ENCODE measurements around the gene PCNX4. TPM values are rescaled to one million over a fixed set of nuclear protein-coding genes. Genes with fewer than 3 reads are reported as not detected.
A peak's percentile ranks its signal among the peaks of the same experiment; 100 is the strongest.

PCNX4 gene
- total RNA-seq, 2 experiments from 2014 or later, result 24.9 to 27.5 TPM

DNA sequence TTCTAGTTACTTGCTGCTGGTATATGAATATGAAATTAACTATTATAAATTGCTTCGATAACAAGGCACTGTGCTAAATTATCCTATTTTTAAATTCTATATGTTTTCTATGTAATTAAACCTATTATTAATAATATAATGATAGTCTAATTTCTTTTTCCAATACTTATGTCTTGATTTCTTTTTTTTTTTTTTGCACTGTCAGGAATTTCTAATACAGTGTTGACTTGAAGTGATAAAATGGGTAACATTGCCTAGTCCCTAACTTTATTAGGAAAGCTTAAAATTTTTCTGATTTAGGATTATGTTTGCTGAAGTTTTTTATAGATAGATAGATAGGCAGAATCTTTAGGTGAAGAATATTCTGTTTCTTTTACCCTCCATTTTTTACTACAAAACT, 87.1 kb downstream of the PCNX4 start:
- DNase-seq, result no peak
- Mint-ChIP-seq H3K27ac (no peak overlapping the region), H3K27me3 (ENCODE audit: low read depth) (peaks cover 6% of the 10 kb centered on the region), H3K36me3 (ENCODE audit: low read depth) (no peaks in the 10 kb centered on the region), H3K4me3 (no peak overlapping the region), H3K9me3 (peaks cover 3% of the 10 kb centered on the region), H3K4me1 (ENCODE audit: low read depth) (peaks cover 12% of the 10 kb centered on the region)
- intact Hi-C loops (cut with micrococcal nuclease), result no loop called here
- CTCF ChIA-PET, result no interaction called here

DNA sequence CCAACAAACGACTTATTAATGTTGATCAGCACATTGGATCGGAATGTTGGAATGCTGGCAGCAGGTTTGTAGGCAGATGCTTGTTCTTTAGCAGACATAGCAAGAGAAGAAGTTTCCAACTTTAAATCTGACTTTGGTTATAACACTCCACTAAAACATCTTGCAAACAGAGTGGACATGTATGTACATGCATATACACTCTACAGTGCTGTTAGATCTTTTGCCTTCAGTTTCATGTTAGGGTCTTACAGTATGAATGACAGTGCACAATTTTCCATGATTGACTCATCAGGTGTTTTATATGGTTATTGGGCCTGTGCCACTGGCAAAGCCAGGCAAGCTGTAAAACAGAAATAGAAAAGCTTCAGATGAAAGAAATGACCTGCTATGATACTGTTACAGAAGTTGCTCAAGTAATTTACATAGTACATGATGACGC, 87.7 kb downstream of the PCNX4 start:
- CTCF ChIA-PET, result interaction anchor here (10.7 kb wide), 1 partner anchor 215 kb away, joined by 156 read pairs; no protein-coding TSS in a partner anchor
- DNase-seq, result no peak
- H3K27me3 Mint-ChIP-seq (ENCODE audit: low read depth), result peaks cover 6% of the 10 kb centered on the region

GRCh38 chr14:60183138-60183537, 91.4 kb downstream of the PCNX4 start:
- Mint-ChIP-seq H3K4me1 (ENCODE audit: low read depth) (peaks cover 19% of the 10 kb centered on the region), H3K27ac (no peak overlapping the region), H3K27me3 (ENCODE audit: low read depth) (no peaks in the 10 kb centered on the region), H3K36me3 (ENCODE audit: low read depth) (no peaks in the 10 kb centered on the region), H3K4me3 (no peak overlapping the region), H3K9me3 (peaks cover 3% of the 10 kb centered on the region)
- DNase-seq, result no peak
- CTCF ChIA-PET, result interaction anchor here (1.0 to 10.7 kb wide), 16 partner anchors 13 to 597 kb away, joined by 3 to 156 read pairs (median 6); partner anchors contain the start of genes DHRS7 and PPM1A
- intact Hi-C loops (cut with micrococcal nuclease), result loop anchor here (1.0 to 10.0 kb wide), 4 partner anchors 31 to 996 kb away; partner anchors contain the start of genes DAAM1, JKAMP and L3HYPDH

More for the DNA sequence above, 87.7 kb downstream of the PCNX4 start:
- intact Hi-C loops (cut with micrococcal nuclease), result no loop called here
- peaks cover 16% of the 10 kb centered on the region for H3K4me1 Mint-ChIP-seq (ENCODE audit: low read depth)
- H3K9me3 Mint-ChIP-seq, result peaks cover 3% of the 10 kb centered on the region
- no peaks in the 10 kb centered on the region for H3K36me3 Mint-ChIP-seq (ENCODE audit: low read depth)
- H3K4me3 Mint-ChIP-seq, result no peak overlapping the region
- H3K27ac Mint-ChIP-seq, result no peak overlapping the region

DNA sequence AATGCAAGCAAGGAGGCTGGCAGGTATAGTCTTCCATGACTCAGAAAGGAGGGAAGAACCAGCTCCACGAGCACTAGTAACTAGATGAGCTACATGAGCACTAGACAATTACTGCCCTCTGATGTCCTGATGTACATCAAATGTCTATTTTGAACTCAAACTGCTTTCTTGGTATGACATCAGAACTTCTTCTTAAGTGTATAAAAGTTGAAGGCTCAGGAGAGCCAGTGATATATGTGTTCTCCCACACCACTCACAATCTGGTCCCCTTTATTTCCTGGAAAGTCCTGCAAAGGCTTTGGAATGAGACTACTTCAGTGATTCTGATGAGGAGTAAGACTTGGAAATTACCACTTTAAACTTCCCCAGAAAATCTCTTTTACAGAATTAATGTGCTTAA, 92.0 kb downstream of the PCNX4 start:
- peak overlapping the region; percentile 62 for H3K4me3 Mint-ChIP-seq
- no peaks in the 10 kb centered on the region for H3K27me3 Mint-ChIP-seq (ENCODE audit: low read depth)
- CTCF ChIA-PET, result interaction anchor here (0.7 to 10.7 kb wide), 26 partner anchors 11 to 677 kb away, joined by 3 to 156 read pairs (median 4); partner anchors contain the start of genes DHRS7 and PPM1A
- H3K27ac Mint-ChIP-seq, result peak overlapping the region; percentile 89
- DNase-seq, result peak; percentile 29
- H3K9me3 Mint-ChIP-seq, result peaks cover 3% of the 10 kb centered on the region
- H3K36me3 Mint-ChIP-seq (ENCODE audit: low read depth), result no peaks in the 10 kb centered on the region
- intact Hi-C loops (cut with micrococcal nuclease), result loop anchor here (1.0 to 10.0 kb wide), 16 partner anchors 19 to 1056 kb away; partner anchors contain the start of genes CCDC175, DAAM1, JKAMP and L3HYPDH
- peaks cover 19% of the 10 kb centered on the region for H3K4me1 Mint-ChIP-seq (ENCODE audit: low read depth)

DNA sequence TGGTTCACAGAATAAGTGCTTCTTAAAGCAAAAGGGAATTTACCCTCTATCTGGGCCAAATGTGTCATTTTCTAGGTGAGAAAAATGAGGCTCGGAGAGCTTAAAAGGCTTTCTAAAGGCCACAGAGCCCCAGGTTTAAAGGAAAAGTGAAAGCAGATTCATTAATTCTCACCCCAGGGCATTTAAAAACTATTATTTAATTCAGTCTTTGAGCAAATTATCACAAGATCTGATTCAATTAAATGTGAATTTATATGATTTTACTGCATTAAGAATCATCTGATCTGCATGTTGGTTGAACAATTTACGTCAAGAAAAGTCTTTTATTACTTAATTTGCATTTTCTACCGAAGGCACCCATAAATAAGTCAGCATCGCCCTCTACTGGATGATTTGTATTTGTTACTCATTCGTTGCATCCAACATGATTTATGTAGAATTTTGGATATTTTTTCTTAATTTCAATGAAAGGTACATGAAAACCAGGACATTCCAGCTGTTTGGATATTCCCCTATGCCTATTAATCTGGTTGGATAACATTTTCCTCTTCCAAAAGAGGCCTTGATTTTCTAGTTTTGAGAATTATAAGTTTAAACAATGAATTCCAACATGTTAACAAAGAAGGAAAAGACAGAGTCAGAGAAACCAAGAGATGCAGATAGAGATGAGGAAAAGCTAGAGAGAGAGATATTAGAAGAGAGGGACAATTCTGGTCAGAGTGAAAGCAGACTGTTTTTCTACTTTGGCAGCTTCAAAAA, 92.6 kb downstream of the PCNX4 start:
- DNase-seq, result peak; percentile 22
- H3K27ac Mint-ChIP-seq, result peak overlapping the region; percentile 89
- no peaks in the 10 kb centered on the region for H3K27me3 Mint-ChIP-seq (ENCODE audit: low read depth)
- H3K4me1 Mint-ChIP-seq (ENCODE audit: low read depth), result peaks cover 19% of the 10 kb centered on the region
- peaks cover 3% of the 10 kb centered on the region for H3K9me3 Mint-ChIP-seq
- no peaks in the 10 kb centered on the region for H3K36me3 Mint-ChIP-seq (ENCODE audit: low read depth)
- CTCF ChIA-PET, result interaction anchor here (0.6 to 10.7 kb wide), 38 partner anchors 11 to 752 kb away, joined by 3 to 156 read pairs (median 4); partner anchors contain the start of genes DHRS7, PCNX4 and PPM1A
- intact Hi-C loops (cut with micrococcal nuclease), result loop anchor here (1.0 to 10.0 kb wide), 15 partner anchors 20 to 1057 kb away; partner anchors contain the start of genes CCDC175, DAAM1, JKAMP and L3HYPDH
- peak overlapping the region; percentile 62 for H3K4me3 Mint-ChIP-seq

- DNase-seq, result no peak
- Mint-ChIP-seq H3K4me1 (ENCODE audit: low read depth) (peaks cover 16% of the 10 kb centered on the region), H3K27me3 (ENCODE audit: low read depth) (no peaks in the 10 kb centered on the region), H3K9me3 (peaks cover 1% of the 10 kb centered on the region), H3K27ac (peak overlapping the region; percentile 89), H3K36me3 (ENCODE audit: low read depth) (no peaks in the 10 kb centered on the region), H3K4me3 (no peak overlapping the region)
- intact Hi-C loops (cut with micrococcal nuclease), result loop anchor here (1.0 to 10.0 kb wide), 15 partner anchors 21 to 1058 kb away; partner anchors contain the start of genes CCDC175, DAAM1, JKAMP and L3HYPDH
- CTCF ChIA-PET, result interaction anchor here (0.6 to 10.7 kb wide), 25 partner anchors 11 to 1838 kb away, joined by 3 to 156 read pairs (median 5); partner anchors contain the start of genes DHRS7, PCNX4 and PPM1A
These were observed 93.3 kb downstream of the PCNX4 start for GRCh38 chr14:60184905-60185555.

GRCh38 chr14:60188115-60188514, 96.4 kb downstream of the PCNX4 start:
- no peak overlapping the region for H3K27ac Mint-ChIP-seq
- no peak overlapping the region for H3K4me3 Mint-ChIP-seq
- CTCF ChIA-PET, result interaction anchor here (1.3 to 10.7 kb wide), 3 partner anchors 23 to 224 kb away, joined by 4 to 156 read pairs (median 4); no protein-coding TSS in a partner anchor
- H3K9me3 Mint-ChIP-seq, result no peaks in the 10 kb centered on the region
- H3K36me3 Mint-ChIP-seq (ENCODE audit: low read depth), result no peaks in the 10 kb centered on the region
- peaks cover 3% of the 10 kb centered on the region for H3K27me3 Mint-ChIP-seq (ENCODE audit: low read depth)
- intact Hi-C loops (cut with micrococcal nuclease), result loop anchor here (1.0 to 10.0 kb wide), 3 partner anchors 143 to 473 kb away; no protein-coding TSS in a partner anchor
- peaks cover 14% of the 10 kb centered on the region for H3K4me1 Mint-ChIP-seq (ENCODE audit: low read depth)
- no peak for DNase-seq

DNA sequence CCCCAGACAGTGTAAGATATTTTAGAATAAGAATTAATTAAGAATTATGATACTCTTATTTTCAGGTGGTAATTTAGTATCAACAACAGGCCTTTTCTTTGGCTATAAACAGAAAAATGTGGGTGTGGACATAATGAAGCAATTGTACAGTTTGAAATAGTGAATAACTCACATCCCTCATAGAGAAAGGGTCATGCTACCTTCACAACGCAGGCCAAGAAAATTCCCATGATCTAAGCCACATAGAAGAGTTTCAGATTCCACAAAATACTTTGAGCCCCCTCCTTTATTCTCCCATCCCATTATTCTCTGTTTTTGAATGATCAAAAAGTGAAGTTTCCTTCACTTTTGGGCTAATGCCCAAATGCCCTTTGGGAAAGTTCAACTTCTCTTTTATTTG, 97.0 kb downstream of the PCNX4 start:
- intact Hi-C loops (cut with micrococcal nuclease), result loop anchor here (1.0 to 10.0 kb wide), 3 partner anchors 143 to 474 kb away; no protein-coding TSS in a partner anchor
- Mint-ChIP-seq H3K4me3 (no peak overlapping the region), H3K9me3 (no peaks in the 10 kb centered on the region), H3K27me3 (ENCODE audit: low read depth) (peaks cover 4% of the 10 kb centered on the region), H3K4me1 (ENCODE audit: low read depth) (peaks cover 8% of the 10 kb centered on the region), H3K27ac (no peak overlapping the region), H3K36me3 (ENCODE audit: low read depth) (no peaks in the 10 kb centered on the region)
- CTCF ChIA-PET, result interaction anchor here (0.7 to 10.7 kb wide), 4 partner anchors 23 to 556 kb away, joined by 3 to 156 read pairs (median 4); no protein-coding TSS in a partner anchor
- DNase-seq, result no peak

- no peak overlapping the region for H3K4me3 Mint-ChIP-seq
- H3K27ac Mint-ChIP-seq, result no peak overlapping the region
- H3K27me3 Mint-ChIP-seq (ENCODE audit: low read depth), result peaks cover 5% of the 10 kb centered on the region
- no peaks in the 10 kb centered on the region for H3K4me1 Mint-ChIP-seq (ENCODE audit: low read depth)
- intact Hi-C loops (cut with micrococcal nuclease), result loop anchor here (10.0 kb wide), 3 partner anchors 315 to 1065 kb away; partner anchors contain the start of gene SIX6
- no peaks in the 10 kb centered on the region for H3K9me3 Mint-ChIP-seq
- H3K36me3 Mint-ChIP-seq (ENCODE audit: low read depth), result no peaks in the 10 kb centered on the region
- no peak for DNase-seq
- CTCF ChIA-PET, result interaction anchor here (1.1 to 10.7 kb wide), 2 partner anchors 159 to 226 kb away, joined by 4 to 156 read pairs; no protein-coding TSS in a partner anchor
These were observed 98.5 kb downstream of the PCNX4 start for GRCh38 chr14:60189923-60190840.

- peaks cover 3% of the 10 kb centered on the region for H3K36me3 Mint-ChIP-seq (ENCODE audit: low read depth)
- intact Hi-C loops (cut with micrococcal nuclease), result loop anchor here (2.0 to 10.0 kb wide), 4 partner anchors 310 to 1060 kb away; partner anchors contain the start of gene SIX6
- CTCF ChIA-PET, result interaction anchor here (0.7 to 1.8 kb wide), 5 partner anchors 9 to 369 kb away, joined by 3 to 10 read pairs (median 5); no protein-coding TSS in a partner anchor
- H3K27me3 Mint-ChIP-seq (ENCODE audit: low read depth), result peaks cover 10% of the 10 kb centered on the region
- H3K27ac Mint-ChIP-seq, result no peak overlapping the region
- peaks cover 11% of the 10 kb centered on the region for H3K4me1 Mint-ChIP-seq (ENCODE audit: low read depth)
- no peak for DNase-seq
- H3K9me3 Mint-ChIP-seq, result peaks cover 10% of the 10 kb centered on the region
- H3K4me3 Mint-ChIP-seq, result no peak overlapping the region
These were observed 103.6 kb downstream of the PCNX4 start for GRCh38 chr14:60195179-60195810.
